Ishikawa (cell line): ENCODE measurements around the gene PDE2A.

Experiments
- CEBPB ChIP-seq: IDR thresholded peaks from 2 replicates; pipeline ENCODE4 v1.6.1; 2012
- CREB1 ChIP-seq: IDR thresholded peaks from 2 replicates; pipeline ENCODE4 v1.6.1; 2012; ENCODE audit warnings: low read depth
- EGR1 ChIP-seq: IDR thresholded peaks from 2 replicates; pipeline ENCODE4 v1.6.1; 2012
- EP300 ChIP-seq: IDR thresholded peaks from 2 replicates; pipeline ENCODE4 v1.6.1; 2012; ENCODE audit warnings: borderline replicate concordance
- FOXM1 ChIP-seq: IDR thresholded peaks from 2 replicates; pipeline ENCODE4 v1.6.1; 2012; ENCODE audit warnings: low read depth, borderline replicate concordance
- MAX ChIP-seq: IDR thresholded peaks from 2 replicates; pipeline ENCODE4 v1.6.1; 2012
- NFIC ChIP-seq: IDR thresholded peaks from 2 replicates; pipeline ENCODE4 v1.6.1; 2012
- RAD21 ChIP-seq: IDR thresholded peaks from 2 replicates; pipeline ENCODE4 v1.6.1; 2012; ENCODE audit warnings: low read depth
- REST ChIP-seq: IDR thresholded peaks from 2 replicates; pipeline ENCODE4 v1.6.1; 2012; ENCODE audit warnings: low read depth, mild to moderate bottlenecking
- TAF1 ChIP-seq: IDR thresholded peaks from 2 replicates; pipeline ENCODE4 v1.6.1; 2012; ENCODE audit warnings: low read depth, mild to moderate bottlenecking
- TCF12 ChIP-seq: IDR thresholded peaks from 2 replicates; pipeline ENCODE4 v1.6.1; 2012; ENCODE audit warnings: low read depth
- TEAD4 ChIP-seq: IDR thresholded peaks from 2 replicates; pipeline ENCODE4 v1.6.1; 2012
- USF1 ChIP-seq: IDR thresholded peaks from 2 replicates; pipeline ENCODE4 v1.6.1; 2012
- YY1 ChIP-seq: IDR thresholded peaks from 2 replicates; pipeline ENCODE4 v1.6.1; 2012; ENCODE audit warnings: low read depth
- ZBTB7A ChIP-seq: IDR thresholded peaks from 2 replicates; pipeline ENCODE4 v1.6.1; 2012; ENCODE audit warnings: low read depth

PDE2A gene

GRCh38 chr11:72617080-72617762, 57.0 kb downstream of the PDE2A start:
- no peak for TF ChIP-seq YY1
- TF ChIP-seq REST: no peak
- TF ChIP-seq FOXM1: no peak
- TF ChIP-seq USF1: no peak
- TF ChIP-seq TEAD4: no peak
- TF ChIP-seq TAF1: no peak
- no peak for TF ChIP-seq TCF12
- no peak for TF ChIP-seq ZBTB7A
- no peak for TF ChIP-seq RAD21
- no peak for TF ChIP-seq EGR1
- TF ChIP-seq MAX: no peak
- no peak for TF ChIP-seq CEBPB
- no peak for TF ChIP-seq NFIC
- TF ChIP-seq CREB1: no peak
- TF ChIP-seq EP300: no peak

GRCh38 chr11:72616655-72617054, 57.6 kb downstream of the PDE2A start:
- TF ChIP-seq TAF1 (no peak), MAX (no peak), CEBPB (no peak), FOXM1 (no peak), RAD21 (no peak), USF1 (no peak), EGR1 (no peak), CREB1 (no peak), ZBTB7A (no peak), YY1 (no peak), REST (no peak), TCF12 (no peak), NFIC (no peak), TEAD4 (no peak), EP300 (no peak)

- TF ChIP-seq NFIC: no peak
- TF ChIP-seq TEAD4: no peak
- TF ChIP-seq EGR1: no peak
- no peak for TF ChIP-seq USF1
- TF ChIP-seq REST: no peak
- no peak for TF ChIP-seq TCF12
- no peak for TF ChIP-seq YY1
- no peak for TF ChIP-seq MAX
- no peak for TF ChIP-seq EP300
- TF ChIP-seq CREB1: no peak
- TF ChIP-seq CEBPB: no peak
Observed at GRCh38 chr11:72615329-72615728, 58.9 kb downstream of the PDE2A start.
